HepG2 (cell line): Measurements from ENCODE around the gene PXMP4. TPM values are rescaled to one million over a fixed set of nuclear protein-coding genes. Genes with fewer than 3 reads are reported as not detected.

Source experiments
- ATAC-seq: fragments of 200-7000 bp; cut with Tn5 transposase; 3 replicates; pipeline ENCODE4 v1.9.1; 2020; ENCODE audit warnings: mild to moderate bottlenecking, moderate library complexity
- BruUV-seq: library from RNA; stranded (reverse); fragments of 400-500 nt; replicated peaks from 2 replicates; lab custom pipeline; 2021; lab: Mats Ljungman, UMichigan
- CTCF ChIA-PET: fragments of 300-600 bp; formaldehyde crosslinking; extraction: SDS; loops from one replicate; lab custom pipeline; 2021; ENCODE audit warnings: low total read pairs, inconsistent platforms, low intra/inter-chr PET ratio; lab: Yijun Ruan, JAX
- POLR2A ChIA-PET: fragments of 350-600 bp; sonication (Branson Sonifier 250); formaldehyde crosslinking; loops from one replicate; lab custom pipeline; 2020; ENCODE audit warnings: antibody characterized with exemption, inconsistent platforms; lab: Yijun Ruan, JAX
- DNase-seq: peaks from one replicate; pipeline ENCODE4 v3.0.0-alpha.2; 2015; ENCODE audit warnings: low spot score
- FAIRE-seq: peaks from 3 replicates; lab custom pipeline; 2011; peaks lifted over from hg19 to GRCh38; lab: Jason Lieb, UNC
- H2AFZ ChIP-seq: one replicate; pipeline ENCODE4 v1.6.1; 2011; ENCODE audit warnings: low read length, inconsistent platforms
- H3K27ac ChIP-seq: fragments of 300-600 bp; 3 replicates; pipeline ENCODE4 v1.8.0; 2011; ENCODE audit warnings: mixed run types, mild to moderate bottlenecking, mixed read lengths, low read length, inconsistent platforms; ENCODE audit not compliant: insufficient read depth; ENCODE audit errors: extremely low read length
- H3K27me3 ChIP-seq, 2 experiments: fragments of 200-600 bp in 1 of 2; 2 replicates in 1 of 2; 3 replicates in 1 of 2; pipeline versions ENCODE4 v1.6.0 to v1.8.0; 2011; ENCODE audit warnings: low read length in 2 of 2, mild to moderate bottlenecking in 2 of 2, moderate library complexity in 2 of 2, inconsistent platforms in 1 of 2; ENCODE audit not compliant: insufficient read depth in 2 of 2, control insufficient read depth in 1 of 2
- H3K36me3 ChIP-seq, 2 experiments: fragments of 200-600 bp in 1 of 2; replicated peaks in 1 of 2; 2 replicates in 1 of 2; 3 replicates in 1 of 2; pipeline versions ENCODE4 v1.5.1 to v1.8.0; 2011; ENCODE audit warnings: low read length in 2 of 2, inconsistent platforms in 1 of 2; ENCODE audit not compliant: insufficient read depth in 2 of 2, control insufficient read depth in 1 of 2
- H3K4me1 ChIP-seq: 2 replicates; pipeline ENCODE4 v1.5.1; 2012; ENCODE audit warnings: low read length, inconsistent platforms; ENCODE audit not compliant: insufficient read depth
- H3K4me2 ChIP-seq: 2 replicates; pipeline ENCODE4 v1.6.0; 2011; ENCODE audit warnings: low read depth, low read length, inconsistent platforms
- H3K4me3 ChIP-seq, 3 experiments: fragments of 200-600 bp in 1 of 3; sonication (generic), shearing (Covaris generic) in 1 of 3; replicated peaks in 1 of 3; 2 replicates each; pipeline ENCODE4 v1.5.1; 2011 to 2016; ENCODE audit warnings: low read length in 3 of 3, inconsistent platforms in 2 of 3, low read depth in 2 of 3, mild to moderate bottlenecking in 2 of 3, control low read depth in 1 of 3, mixed read lengths in 1 of 3; ENCODE audit not compliant: insufficient read depth in 1 of 3
- H3K79me2 ChIP-seq: one replicate; pipeline ENCODE4 v1.6.1; 2011; ENCODE audit warnings: low read length, inconsistent platforms; ENCODE audit not compliant: insufficient read depth
- H3K9ac ChIP-seq: 2 replicates; pipeline ENCODE4 v1.6.0; 2011; ENCODE audit warnings: mild to moderate bottlenecking, low read depth, low read length, inconsistent platforms; ENCODE audit not compliant: insufficient read depth
- H3K9me3 ChIP-seq: 2 replicates; pipeline ENCODE4 v1.5.1; 2012; ENCODE audit warnings: mild to moderate bottlenecking, low read length
- H4K20me1 ChIP-seq: 2 replicates; pipeline ENCODE4 v1.6.0; 2011; ENCODE audit warnings: inconsistent platforms, mild to moderate bottlenecking, low read length, moderate library complexity; ENCODE audit not compliant: insufficient read depth
- AGO2 ChIP-seq: fragments of 200-400 bp; formaldehyde crosslinking; optimal IDR thresholded peaks from 2 replicates; pipeline ENCODE3; 2017; ENCODE audit warnings: mild to moderate bottlenecking, low read depth, low read length, moderate library complexity
- ASH2L ChIP-seq: fragments of 300-600, 200-600 bp; sonication (generic); IDR thresholded peaks from 2 replicates; pipeline ENCODE4 v1.7.0; 2017; ENCODE audit warnings: low read depth, mild to moderate bottlenecking, moderate library complexity, mixed read lengths, low read length; ENCODE audit not compliant: insufficient read length
- FOXJ3 ChIP-seq: sonication (generic); formaldehyde crosslinking; IDR thresholded peaks from 2 replicates; pipeline ENCODE4 v1.4.0; 2020; ENCODE audit warnings: missing genetic modification reagents, mild to moderate bottlenecking, borderline replicate concordance
- GABPB1 ChIP-seq: IDR thresholded peaks from 2 replicates; pipeline ENCODE4 v1.6.1; 2016; ENCODE audit warnings: mild to moderate bottlenecking, missing genetic modification reagents, moderate library complexity, missing compliant biosample characterization
- KDM4B ChIP-seq: sonication (generic); formaldehyde crosslinking; IDR thresholded peaks from 2 replicates; pipeline ENCODE4 v1.4.0; 2020; ENCODE audit warnings: missing genetic modification reagents
- KDM5B ChIP-seq: sonication (generic); formaldehyde crosslinking; IDR thresholded peaks from 2 replicates; pipeline ENCODE4 v1.4.0; 2020; ENCODE audit warnings: missing genetic modification reagents, mild to moderate bottlenecking, borderline replicate concordance
- MED8 ChIP-seq: sonication (generic); formaldehyde crosslinking; IDR thresholded peaks from 2 replicates; pipeline ENCODE4 v1.8.1; 2023; ENCODE audit warnings: mild to moderate bottlenecking, missing genetic modification reagents; ENCODE audit not compliant: insufficient replicate concordance
- MXD1 ChIP-seq: sonication (generic); formaldehyde crosslinking; IDR thresholded peaks from 2 replicates; pipeline ENCODE4 v1.4.0; 2020; ENCODE audit warnings: mild to moderate bottlenecking, missing genetic modification reagents
- NCOA1 ChIP-seq: sonication (generic); formaldehyde crosslinking; IDR thresholded peaks from 2 replicates; pipeline ENCODE4 v1.9.0; 2021; ENCODE audit warnings: missing genetic modification reagents
- NFIB ChIP-seq: sonication (generic); formaldehyde crosslinking; IDR thresholded peaks from 2 replicates; pipeline ENCODE4 v1.9.0; 2021; ENCODE audit warnings: missing genetic modification reagents, mild to moderate bottlenecking, borderline replicate concordance
- NFRKB ChIP-seq: fragments of 450-650 bp; IDR thresholded peaks from 2 replicates; pipeline ENCODE4 v1.6.1; 2017
- POLR2A ChIP-seq, 2 experiments: IDR thresholded peaks; 2 replicates each; pipeline ENCODE4 v1.6.1; 2011; ENCODE audit warnings: low read depth in 2 of 2, low read length in 2 of 2, mild to moderate bottlenecking in 1 of 2, moderate library complexity in 1 of 2; ENCODE audit not compliant: insufficient read depth in 1 of 2
- POLR2AphosphoS5 ChIP-seq: IDR thresholded peaks from 2 replicates; pipeline ENCODE4 v1.6.1; 2012; ENCODE audit warnings: low read depth, low read length
- REXO4 ChIP-seq: sonication (generic); formaldehyde crosslinking; IDR thresholded peaks from 2 replicates; pipeline ENCODE4 v1.8.0; 2022; ENCODE audit warnings: missing genetic modification reagents, mild to moderate bottlenecking, borderline replicate concordance
- ZBTB7B ChIP-seq: sonication (generic); formaldehyde crosslinking; IDR thresholded peaks from 2 replicates; pipeline ENCODE4 v1.4.0; 2020; ENCODE audit warnings: missing genetic modification reagents
- ZNF30 ChIP-seq: sonication (generic); formaldehyde crosslinking; IDR thresholded peaks from 2 replicates; pipeline ENCODE4 v1.5.0; 2020; ENCODE audit warnings: mild to moderate bottlenecking, missing genetic modification reagents
- ZNF557 ChIP-seq: sonication (generic); formaldehyde crosslinking; IDR thresholded peaks from 2 replicates; pipeline ENCODE4 v1.4.0; 2020; ENCODE audit warnings: missing genetic modification reagents
- ZNF616 ChIP-seq: sonication (generic); formaldehyde crosslinking; IDR thresholded peaks from 2 replicates; pipeline ENCODE4 v1.5.0; 2020; ENCODE audit warnings: low read depth, mild to moderate bottlenecking, missing genetic modification reagents
- ZNF691 ChIP-seq: sonication (generic); formaldehyde crosslinking; IDR thresholded peaks from 2 replicates; pipeline ENCODE4 v1.4.0; 2020; ENCODE audit warnings: missing genetic modification reagents, low read depth, mild to moderate bottlenecking, borderline replicate concordance
- ZNF746 ChIP-seq: sonication (generic); formaldehyde crosslinking; IDR thresholded peaks from 2 replicates; pipeline ENCODE4 v1.8.0; 2022; ENCODE audit warnings: mild to moderate bottlenecking, missing genetic modification reagents
- ZNF761 ChIP-seq: sonication (generic); formaldehyde crosslinking; conservative IDR thresholded peaks from 2 replicates; pipeline ENCODE4 v1.4.0; 2020; ENCODE audit warnings: mild to moderate bottlenecking, missing genetic modification reagents
- ZNF781 ChIP-seq: sonication (generic); formaldehyde crosslinking; IDR thresholded peaks from 2 replicates; pipeline ENCODE4 v1.5.1; 2020; ENCODE audit warnings: borderline replicate concordance, mild to moderate bottlenecking, missing genetic modification reagents; ENCODE audit errors: not compliant biosample characterization
- WGBS: methylation state at CpG from one replicate; pipeline ENCODE4 v1.1.6; 2017; ENCODE audit warnings: low lambda C conversion rate; 5-methylcytosine and 5-hydroxymethylcytosine counted together
- in situ Hi-C: cut with HindIII; loops from 2 replicates; pipeline ENCODE4 v1.10.0; 2017; ENCODE audit warnings: low pct_unique_long_range_greater_than_20kb; ENCODE audit not compliant: extremely low pct_ligation_motif_present
- intact Hi-C: fragments of 100-400 bp; cut with micrococcal nuclease; formaldehyde crosslinking; loops from one replicate; pipeline ENCODE4 v1.10.0; 2022; ENCODE audit not compliant: unreplicated experiment
- polyA plus RNA-seq, 8 experiments: library from polyadenylated mRNA; depleted of rRNA in 3 of 8; stranded (reverse) in 7 of 8; unstranded in 1 of 8; fragments of >200 nt; fragmentation: Illumina TruSeq in 4 of 8; extraction: Trizol in 4 of 8; gene quantifications; 2 replicates each; pipeline versions ENCODE4 v1.2.1 to v1.2.3, GENCODE V29; 2011 to 2016; ENCODE audit warnings: low read depth in 4 of 8, missing spikeins in 1 of 8, mixed read lengths in 1 of 8; ENCODE audit not compliant: insufficient read depth in 1 of 8
- total RNA-seq, 5 experiments: library from RNA; depleted of rRNA; stranded (reverse); fragments of >200 nt; fragmentation: Illumina TruSeq; extraction: Trizol; gene quantifications; 2 replicates each; pipeline ENCODE4 v1.2.3, GENCODE V29; 2016; ENCODE audit warnings: low read depth in 1 of 5
- TF ChIP-seq, protein P1 (sequence below): sonication (generic); formaldehyde crosslinking; IDR thresholded peaks from 2 replicates; pipeline ENCODE4 v1.4.0; 2020; ENCODE audit warnings: missing genetic modification reagents
- TF ChIP-seq, protein P2 (sequence below): sonication (generic); formaldehyde crosslinking; IDR thresholded peaks from 2 replicates; pipeline ENCODE4 v1.8.1; 2023; ENCODE audit warnings: mild to moderate bottlenecking, inconsistent platforms, moderate library complexity, missing genetic modification reagents, borderline replicate concordance

The PXMP4 gene
- total and polyA plus RNA-seq, 2 of the 13 experiments (the other 11 are each of a cell fraction or from before 2014, with no cell fraction given): not detected

GRCh38 chr20:33658929-33659328 lies 61.2 kb downstream of the PXMP4 start:
- Histone ChIP-seq H3K4me3 (no peak overlapping the region), H3K36me3 (peaks cover 40 to 47% of the 10 kb centered on the region in 2 experiments), H3K9me3 (no peaks in the 10 kb centered on the region), H3K79me2 (peaks cover 4% of the 10 kb centered on the region), H3K4me2 (no peak overlapping the region), H3K27me3 (no peaks in the 10 kb centered on the region; a peak in 1 of 5 replicates), H2AFZ (no peak overlapping the region), H3K4me1 (peaks cover 23% of the 10 kb centered on the region), H3K27ac (no peak overlapping the region), H4K20me1 (no peaks in the 10 kb centered on the region), H3K9ac (no peak overlapping the region)
- ATAC-seq (no peak), FAIRE-seq (no peak), DNase-seq (no peak)
- in situ Hi-C loops: no loop called here
- ChIA-PET POLR2A (no interaction called here), CTCF (no interaction called here)
- 98% methylated on average over 4 of the region's 4 CpGs for WGBS
- intact Hi-C loops: no loop called here
- TF ChIP-seq, protein P1, sequence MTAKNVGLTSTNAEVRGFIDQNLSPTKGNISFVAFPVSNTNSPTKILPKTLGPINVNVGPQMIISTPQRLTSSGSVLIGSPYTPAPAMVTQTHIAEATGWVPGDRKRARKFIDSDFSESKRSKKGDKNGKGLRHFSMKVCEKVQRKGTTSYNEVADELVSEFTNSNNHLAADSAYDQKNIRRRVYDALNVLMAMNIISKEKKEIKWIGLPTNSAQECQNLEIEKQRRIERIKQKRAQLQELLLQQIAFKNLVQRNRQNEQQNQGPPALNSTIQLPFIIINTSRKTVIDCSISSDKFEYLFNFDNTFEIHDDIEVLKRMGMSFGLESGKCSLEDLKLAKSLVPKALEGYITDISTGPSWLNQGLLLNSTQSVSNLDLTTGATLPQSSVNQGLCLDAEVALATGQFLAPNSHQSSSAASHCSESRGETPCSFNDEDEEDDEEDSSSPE (CRISPR knock-in tag): no peak
- TF ChIP-seq REXO4 (CRISPR knock-in tag) (no peak), NCOA1 (no peak), ZBTB7B (CRISPR knock-in tag) (no peak), ZNF30 (CRISPR knock-in tag) (no peak), MED8 (CRISPR knock-in tag) (peak; percentile 30), ZNF691 (CRISPR knock-in tag) (no peak), FOXJ3 (CRISPR knock-in tag) (no peak), KDM4B (CRISPR knock-in tag) (no peak), MXD1 (CRISPR knock-in tag) (peak; percentile 55; the same call in 1 of the 2 replicates), ZNF746 (CRISPR knock-in tag) (no peak), KDM5B (CRISPR knock-in tag) (peak; percentile 38; the same call in 1 of the 2 replicates), POLR2AphosphoS5 (no peak), ZNF761 (CRISPR knock-in tag) (no peak), AGO2 (no peak), NFIB (0 out of 2 replicates have a peak, but pooled peaks have one; percentile 44), NFRKB (no peak), GABPB1 (CRISPR knock-in tag) (no peak), ZNF616 (CRISPR knock-in tag) (no peak), ZNF781 (CRISPR knock-in tag) (no peak), ASH2L (no peak), POLR2A (IDR thresholded peaks at IDR 0.05; ENCODE audit: insufficient read depth in 1 of 2, low read depth in 2 of 2, low read length in 2 of 2) (peak in 1 of 2 experiments; percentile 6; a peak in 1 of 4 replicates), ZNF557 (CRISPR knock-in tag) (no peak)
- TF ChIP-seq, protein P2, sequence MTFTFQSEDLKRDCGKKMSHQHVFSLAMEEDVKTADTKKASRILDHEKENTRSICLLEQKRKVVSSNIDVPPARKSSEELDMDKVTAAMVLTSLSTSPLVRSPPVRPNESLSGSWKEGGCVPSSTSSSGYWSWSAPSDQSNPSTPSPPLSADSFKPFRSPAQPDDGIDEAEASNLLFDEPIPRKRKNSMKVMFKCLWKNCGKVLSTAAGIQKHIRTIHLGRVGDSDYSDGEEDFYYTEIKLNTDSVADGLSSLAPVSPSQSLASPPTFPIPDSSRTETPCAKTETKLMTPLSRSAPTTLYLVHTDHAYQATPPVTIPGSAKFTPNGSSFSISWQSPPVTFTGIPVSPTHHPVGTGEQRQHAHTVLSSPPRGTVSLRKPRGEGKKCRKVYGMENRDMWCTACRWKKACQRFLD (CRISPR knock-in tag): no peak
- no TSS peak for BruUV-seq
